SK-N-SH (cell line): Measurements from ENCODE around the gene ABI1.

Experiments used
- EZH2phosphoT487 ChIP-seq: fragments of 200-600 bp; sonication (generic); IDR thresholded peaks from 2 replicates; pipeline ENCODE4 v1.6.1; 2017; ENCODE audit warnings: low read depth, mixed run types, mild to moderate bottlenecking, antibody characterized with exemption, moderate library complexity, borderline replicate concordance
- GATA2 ChIP-seq: sonication (generic); formaldehyde crosslinking; IDR thresholded peaks from 2 replicates; pipeline ENCODE4 v1.5.0; 2020; ENCODE audit warnings: mild to moderate bottlenecking, missing genetic modification reagents
- POLR2AphosphoS5 ChIP-seq: IDR thresholded peaks from 2 replicates; pipeline ENCODE4 v1.6.1; 2012; ENCODE audit warnings: low read depth, low read length
- SIN3A ChIP-seq: IDR thresholded peaks from 2 replicates; pipeline ENCODE4 v1.6.1; 2012; ENCODE audit warnings: low read depth, mild to moderate bottlenecking, low read length, moderate library complexity, borderline replicate concordance
- SMC3 ChIP-seq: IDR thresholded peaks from 2 replicates; pipeline ENCODE4 v1.6.1; 2012; ENCODE audit warnings: low read depth, low read length, improper control_type of control experiment
- TF ChIP-seq, protein P1 (sequence below): IDR thresholded peaks from 2 replicates; pipeline ENCODE4; 2012
- TF ChIP-seq, protein P2 (sequence below): fragments of 200-600 bp; sonication (generic); IDR thresholded peaks from 2 replicates; pipeline ENCODE4 v1.6.1; 2017; ENCODE audit warnings: antibody characterized with exemption, mild to moderate bottlenecking, moderate library complexity
- TF ChIP-seq, protein P3 (sequence below): IDR thresholded peaks from 2 replicates; pipeline ENCODE4 v1.4.0; 2012; ENCODE audit warnings: low read depth, borderline replicate concordance
- TF ChIP-seq, protein P4 (sequence below): IDR thresholded peaks from 2 replicates; pipeline ENCODE4 v1.4.0; 2012; ENCODE audit warnings: low read depth
- TF ChIP-seq, protein P5 (sequence below): fragments of 150-350 bp; IDR thresholded peaks from 2 replicates; pipeline ENCODE4 v1.6.1; 2017; ENCODE audit warnings: antibody characterized with exemption, low read length, low read depth, borderline replicate concordance

DNA sequence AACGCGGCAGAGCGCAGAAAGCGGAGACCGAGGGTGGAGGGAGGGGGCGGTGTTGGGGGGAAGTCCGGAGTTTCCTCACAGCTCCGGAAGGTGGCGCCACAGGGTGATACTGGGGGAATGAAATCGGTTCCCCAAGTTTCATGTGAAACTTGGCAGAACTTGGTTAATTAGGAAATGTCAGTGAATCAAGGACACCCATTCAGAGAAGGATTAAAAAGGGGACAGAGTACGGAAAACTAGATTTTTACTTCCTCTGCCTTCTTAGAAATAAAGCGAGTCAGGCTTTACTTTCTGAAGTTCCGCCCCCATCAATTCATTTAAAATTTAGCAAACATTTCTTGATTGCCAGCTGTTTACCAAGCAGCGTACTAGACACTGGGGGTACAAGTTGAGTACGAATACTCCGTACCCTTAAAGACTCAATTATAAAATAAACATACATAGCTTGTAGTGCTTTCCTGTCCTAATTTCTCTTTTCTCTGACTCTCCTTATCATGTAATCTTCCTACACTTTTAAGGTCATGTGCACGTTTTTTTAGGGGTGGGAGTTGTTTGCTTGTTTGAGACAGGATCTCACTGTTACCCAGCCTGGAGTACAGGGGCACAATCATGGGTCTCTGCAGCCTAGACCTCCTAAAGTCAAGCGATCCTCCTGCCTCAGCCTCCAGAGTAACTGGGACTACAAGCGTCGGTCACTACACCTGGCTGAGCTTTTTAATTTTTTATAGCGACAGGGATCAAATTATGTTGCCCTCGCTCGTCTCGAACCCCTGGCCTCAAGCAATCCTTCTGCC lies 644 bp upstream of the ABI1 start:
- TF ChIP-seq EZH2phosphoT487 (no peak), SMC3 (peak; percentile 32; the same call in 1 of the 2 replicates), POLR2AphosphoS5 (no peak), SIN3A (no peak), GATA2 (CRISPR knock-in tag) (no peak)
- TF ChIP-seq, protein P1, sequence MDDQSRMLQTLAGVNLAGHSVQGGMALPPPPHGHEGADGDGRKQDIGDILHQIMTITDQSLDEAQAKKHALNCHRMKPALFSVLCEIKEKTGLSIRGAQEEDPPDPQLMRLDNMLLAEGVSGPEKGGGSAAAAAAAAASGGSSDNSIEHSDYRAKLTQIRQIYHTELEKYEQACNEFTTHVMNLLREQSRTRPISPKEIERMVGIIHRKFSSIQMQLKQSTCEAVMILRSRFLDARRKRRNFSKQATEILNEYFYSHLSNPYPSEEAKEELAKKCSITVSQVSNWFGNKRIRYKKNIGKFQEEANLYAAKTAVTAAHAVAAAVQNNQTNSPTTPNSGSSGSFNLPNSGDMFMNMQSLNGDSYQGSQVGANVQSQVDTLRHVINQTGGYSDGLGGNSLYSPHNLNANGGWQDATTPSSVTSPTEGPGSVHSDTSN: no peak
- TF ChIP-seq, protein P2, sequence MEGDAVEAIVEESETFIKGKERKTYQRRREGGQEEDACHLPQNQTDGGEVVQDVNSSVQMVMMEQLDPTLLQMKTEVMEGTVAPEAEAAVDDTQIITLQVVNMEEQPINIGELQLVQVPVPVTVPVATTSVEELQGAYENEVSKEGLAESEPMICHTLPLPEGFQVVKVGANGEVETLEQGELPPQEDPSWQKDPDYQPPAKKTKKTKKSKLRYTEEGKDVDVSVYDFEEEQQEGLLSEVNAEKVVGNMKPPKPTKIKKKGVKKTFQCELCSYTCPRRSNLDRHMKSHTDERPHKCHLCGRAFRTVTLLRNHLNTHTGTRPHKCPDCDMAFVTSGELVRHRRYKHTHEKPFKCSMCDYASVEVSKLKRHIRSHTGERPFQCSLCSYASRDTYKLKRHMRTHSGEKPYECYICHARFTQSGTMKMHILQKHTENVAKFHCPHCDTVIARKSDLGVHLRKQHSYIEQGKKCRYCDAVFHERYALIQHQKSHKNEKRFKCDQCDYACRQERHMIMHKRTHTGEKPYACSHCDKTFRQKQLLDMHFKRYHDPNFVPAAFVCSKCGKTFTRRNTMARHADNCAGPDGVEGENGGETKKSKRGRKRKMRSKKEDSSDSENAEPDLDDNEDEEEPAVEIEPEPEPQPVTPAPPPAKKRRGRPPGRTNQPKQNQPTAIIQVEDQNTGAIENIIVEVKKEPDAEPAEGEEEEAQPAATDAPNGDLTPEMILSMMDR: peak; percentile 62
- TF ChIP-seq, protein P3, sequence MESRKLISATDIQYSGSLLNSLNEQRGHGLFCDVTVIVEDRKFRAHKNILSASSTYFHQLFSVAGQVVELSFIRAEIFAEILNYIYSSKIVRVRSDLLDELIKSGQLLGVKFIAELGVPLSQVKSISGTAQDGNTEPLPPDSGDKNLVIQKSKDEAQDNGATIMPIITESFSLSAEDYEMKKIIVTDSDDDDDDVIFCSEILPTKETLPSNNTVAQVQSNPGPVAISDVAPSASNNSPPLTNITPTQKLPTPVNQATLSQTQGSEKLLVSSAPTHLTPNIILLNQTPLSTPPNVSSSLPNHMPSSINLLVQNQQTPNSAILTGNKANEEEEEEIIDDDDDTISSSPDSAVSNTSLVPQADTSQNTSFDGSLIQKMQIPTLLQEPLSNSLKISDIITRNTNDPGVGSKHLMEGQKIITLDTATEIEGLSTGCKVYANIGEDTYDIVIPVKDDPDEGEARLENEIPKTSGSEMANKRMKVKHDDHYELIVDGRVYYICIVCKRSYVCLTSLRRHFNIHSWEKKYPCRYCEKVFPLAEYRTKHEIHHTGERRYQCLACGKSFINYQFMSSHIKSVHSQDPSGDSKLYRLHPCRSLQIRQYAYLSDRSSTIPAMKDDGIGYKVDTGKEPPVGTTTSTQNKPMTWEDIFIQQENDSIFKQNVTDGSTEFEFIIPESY: no peak
- TF ChIP-seq, protein P4, sequence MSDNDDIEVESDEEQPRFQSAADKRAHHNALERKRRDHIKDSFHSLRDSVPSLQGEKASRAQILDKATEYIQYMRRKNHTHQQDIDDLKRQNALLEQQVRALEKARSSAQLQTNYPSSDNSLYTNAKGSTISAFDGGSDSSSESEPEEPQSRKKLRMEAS: no peak
- TF ChIP-seq, protein P5, sequence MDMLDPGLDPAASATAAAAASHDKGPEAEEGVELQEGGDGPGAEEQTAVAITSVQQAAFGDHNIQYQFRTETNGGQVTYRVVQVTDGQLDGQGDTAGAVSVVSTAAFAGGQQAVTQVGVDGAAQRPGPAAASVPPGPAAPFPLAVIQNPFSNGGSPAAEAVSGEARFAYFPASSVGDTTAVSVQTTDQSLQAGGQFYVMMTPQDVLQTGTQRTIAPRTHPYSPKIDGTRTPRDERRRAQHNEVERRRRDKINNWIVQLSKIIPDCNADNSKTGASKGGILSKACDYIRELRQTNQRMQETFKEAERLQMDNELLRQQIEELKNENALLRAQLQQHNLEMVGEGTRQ: no peak
